Hepatocyte (in vitro differentiated cells): ENCODE measurements around the gene SRSF2.

Source experiments
- EZH2 ChIP-seq: fragments of 200-600 bp; sonication (generic); IDR thresholded peaks from 2 replicates; pipeline ENCODE4 v1.6.1; 2016; ENCODE audit warnings: antibody characterized with exemption, mild to moderate bottlenecking, borderline replicate concordance
- TF ChIP-seq, protein P1 (sequence below): fragments of 200-600 bp; sonication (generic); IDR thresholded peaks from 2 replicates; pipeline ENCODE4 v1.5.1; 2016; ENCODE audit warnings: antibody characterized with exemption, mild to moderate bottlenecking; ENCODE audit not compliant: poor library complexity

DNA sequence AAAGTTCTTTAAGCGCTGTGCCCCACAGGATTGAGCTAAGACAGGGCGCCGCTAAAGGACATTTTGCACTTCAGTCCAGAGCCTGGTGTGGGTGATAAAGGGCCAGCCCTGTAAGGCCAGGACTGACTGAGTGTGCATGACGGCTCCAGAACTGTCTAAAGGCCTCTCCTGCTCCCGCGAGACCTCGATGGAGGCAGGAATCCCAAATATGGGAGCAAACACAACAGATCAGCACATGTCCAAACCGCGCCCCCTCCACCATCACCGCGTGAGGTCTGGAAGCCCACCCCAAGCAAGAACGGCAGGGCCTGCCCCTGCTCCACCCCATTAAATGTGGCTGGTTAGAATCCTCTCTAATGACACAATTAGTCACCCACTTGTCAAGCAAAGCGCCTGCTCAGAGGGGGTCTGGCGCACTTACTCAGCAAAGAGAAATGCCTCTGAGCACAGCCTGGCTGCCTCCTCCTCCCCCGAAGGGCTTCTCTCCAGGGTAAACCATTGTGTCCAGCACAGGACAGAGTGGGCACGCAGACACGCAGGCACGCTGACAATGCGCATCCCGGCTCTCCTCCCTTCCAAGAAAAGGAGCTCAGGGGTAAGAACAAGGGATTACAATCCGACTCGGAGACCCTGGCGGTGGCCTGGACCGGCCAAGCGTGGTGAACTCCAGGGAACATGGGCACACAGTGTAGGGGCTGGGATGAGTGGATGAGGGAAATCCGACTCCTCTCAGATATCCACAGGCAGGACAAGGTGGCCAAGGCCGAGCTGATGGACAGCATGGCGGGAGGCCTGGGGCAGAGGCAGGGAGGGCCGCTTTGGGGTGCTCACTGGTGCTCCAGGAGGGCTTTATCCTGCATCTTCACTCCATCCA is 27.8 kb downstream of the SRSF2 start:
- TF ChIP-seq, protein P1, sequence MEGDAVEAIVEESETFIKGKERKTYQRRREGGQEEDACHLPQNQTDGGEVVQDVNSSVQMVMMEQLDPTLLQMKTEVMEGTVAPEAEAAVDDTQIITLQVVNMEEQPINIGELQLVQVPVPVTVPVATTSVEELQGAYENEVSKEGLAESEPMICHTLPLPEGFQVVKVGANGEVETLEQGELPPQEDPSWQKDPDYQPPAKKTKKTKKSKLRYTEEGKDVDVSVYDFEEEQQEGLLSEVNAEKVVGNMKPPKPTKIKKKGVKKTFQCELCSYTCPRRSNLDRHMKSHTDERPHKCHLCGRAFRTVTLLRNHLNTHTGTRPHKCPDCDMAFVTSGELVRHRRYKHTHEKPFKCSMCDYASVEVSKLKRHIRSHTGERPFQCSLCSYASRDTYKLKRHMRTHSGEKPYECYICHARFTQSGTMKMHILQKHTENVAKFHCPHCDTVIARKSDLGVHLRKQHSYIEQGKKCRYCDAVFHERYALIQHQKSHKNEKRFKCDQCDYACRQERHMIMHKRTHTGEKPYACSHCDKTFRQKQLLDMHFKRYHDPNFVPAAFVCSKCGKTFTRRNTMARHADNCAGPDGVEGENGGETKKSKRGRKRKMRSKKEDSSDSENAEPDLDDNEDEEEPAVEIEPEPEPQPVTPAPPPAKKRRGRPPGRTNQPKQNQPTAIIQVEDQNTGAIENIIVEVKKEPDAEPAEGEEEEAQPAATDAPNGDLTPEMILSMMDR = no peak
- no peak for TF ChIP-seq EZH2
